PC-9 (cell line): Measurements from ENCODE around the gene TAF4.

Source experiments
- EZH2 ChIP-seq: fragments of 200-600 bp; sonication (generic); IDR thresholded peaks from 2 replicates; pipeline ENCODE4 v1.8.0; 2017; ENCODE audit warnings: antibody characterized with exemption, low read depth
- TF ChIP-seq, protein P1 (sequence below): fragments of 200-600 bp; sonication (generic); conservative IDR thresholded peaks from 2 replicates; pipeline ENCODE4 v1.6.1; 2017; ENCODE audit warnings: mixed run types, antibody characterized with exemption, mild to moderate bottlenecking, moderate library complexity

DNA sequence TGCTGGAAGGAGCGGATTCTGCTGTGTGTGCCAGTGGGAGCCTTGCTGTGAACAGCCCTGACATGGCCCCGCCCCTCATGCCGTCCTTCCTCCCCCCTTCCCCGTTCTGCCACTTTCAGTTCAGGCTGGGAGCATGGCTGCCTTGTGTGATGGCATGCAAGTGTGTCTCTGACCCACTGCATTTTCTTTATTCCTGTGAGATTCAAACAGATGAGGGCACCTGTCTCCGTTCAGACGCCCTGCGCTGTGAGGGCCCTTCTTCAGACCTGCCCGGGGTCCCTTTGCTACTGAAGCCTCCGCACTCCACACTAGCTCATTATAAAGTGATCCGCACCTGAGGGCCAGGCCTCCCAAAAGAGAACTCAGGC, 88.3 kb downstream of the TAF4 start:
- TF ChIP-seq, protein P1, sequence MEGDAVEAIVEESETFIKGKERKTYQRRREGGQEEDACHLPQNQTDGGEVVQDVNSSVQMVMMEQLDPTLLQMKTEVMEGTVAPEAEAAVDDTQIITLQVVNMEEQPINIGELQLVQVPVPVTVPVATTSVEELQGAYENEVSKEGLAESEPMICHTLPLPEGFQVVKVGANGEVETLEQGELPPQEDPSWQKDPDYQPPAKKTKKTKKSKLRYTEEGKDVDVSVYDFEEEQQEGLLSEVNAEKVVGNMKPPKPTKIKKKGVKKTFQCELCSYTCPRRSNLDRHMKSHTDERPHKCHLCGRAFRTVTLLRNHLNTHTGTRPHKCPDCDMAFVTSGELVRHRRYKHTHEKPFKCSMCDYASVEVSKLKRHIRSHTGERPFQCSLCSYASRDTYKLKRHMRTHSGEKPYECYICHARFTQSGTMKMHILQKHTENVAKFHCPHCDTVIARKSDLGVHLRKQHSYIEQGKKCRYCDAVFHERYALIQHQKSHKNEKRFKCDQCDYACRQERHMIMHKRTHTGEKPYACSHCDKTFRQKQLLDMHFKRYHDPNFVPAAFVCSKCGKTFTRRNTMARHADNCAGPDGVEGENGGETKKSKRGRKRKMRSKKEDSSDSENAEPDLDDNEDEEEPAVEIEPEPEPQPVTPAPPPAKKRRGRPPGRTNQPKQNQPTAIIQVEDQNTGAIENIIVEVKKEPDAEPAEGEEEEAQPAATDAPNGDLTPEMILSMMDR, result no peak
- no peak for TF ChIP-seq EZH2
